Osteoblast (primary cell): ENCODE results near the gene CACHD1. TPM values are rescaled to one million over a fixed set of nuclear protein-coding genes. Genes with fewer than 3 reads are reported as not detected.

Experiments
- DNase-seq: peaks from one replicate; pipeline ENCODE4 v3.0.0; 2011; ENCODE audit warnings: low spot score, mixed read lengths; ENCODE audit not compliant: insufficient read length; ENCODE audit errors: missing footprints
- H2AFZ ChIP-seq: 2 replicates; pipeline ENCODE4 v1.6.0; 2011; ENCODE audit warnings: mild to moderate bottlenecking, low read length
- H3K27ac ChIP-seq: 2 replicates; pipeline ENCODE4 v1.5.1; 2011; ENCODE audit warnings: mild to moderate bottlenecking, low read depth, low read length, moderate library complexity
- H3K27me3 ChIP-seq: 2 replicates; pipeline ENCODE4 v1.6.0; 2012; ENCODE audit warnings: mild to moderate bottlenecking, control low read depth, inconsistent platforms, low read length, moderate library complexity; ENCODE audit not compliant: insufficient read depth
- H3K36me3 ChIP-seq: 2 replicates; pipeline ENCODE4 v1.5.1; 2011; ENCODE audit warnings: mild to moderate bottlenecking, low read length, control low read depth, moderate library complexity; ENCODE audit not compliant: insufficient read depth
- H3K4me1 ChIP-seq: 2 replicates; pipeline ENCODE4 v1.5.1; 2011; ENCODE audit warnings: mild to moderate bottlenecking, low read length, control low read depth, moderate library complexity; ENCODE audit not compliant: insufficient read depth
- H3K4me2 ChIP-seq: 2 replicates; pipeline ENCODE4 v1.6.0; 2011; ENCODE audit warnings: mild to moderate bottlenecking, low read length; ENCODE audit not compliant: insufficient read depth
- H3K4me3 ChIP-seq: fragments of 200-600 bp; sonication (generic); 3 replicates; pipeline ENCODE4 v1.5.1; 2012; ENCODE audit warnings: mild to moderate bottlenecking, low read length, inconsistent platforms; ENCODE audit not compliant: insufficient read depth
- H3K79me2 ChIP-seq: 2 replicates; pipeline ENCODE4 v1.6.0; 2012; ENCODE audit warnings: mild to moderate bottlenecking, low read length, control low read depth, inconsistent platforms; ENCODE audit not compliant: insufficient read depth
- H3K9me3 ChIP-seq: 2 replicates; pipeline ENCODE4 v1.5.1; 2011; ENCODE audit warnings: low read depth, low read length, control low read depth
- H4K20me1 ChIP-seq: 2 replicates; pipeline ENCODE4 v1.6.0; 2012; ENCODE audit warnings: mild to moderate bottlenecking, low read length, control low read depth; ENCODE audit not compliant: insufficient read depth
- total RNA-seq: library from RNA; depleted of rRNA; stranded (reverse); fragments of >200 nt; gene quantifications from 2 replicates; pipeline ENCODE4 v1.2.3, GENCODE V29; 2012
- TF ChIP-seq, protein P1 (sequence below): IDR thresholded peaks from 2 replicates; pipeline ENCODE4 v1.5.1; 2011; ENCODE audit warnings: mild to moderate bottlenecking, low read depth, low read length, moderate library complexity; ENCODE audit errors: extremely low read depth

CACHD1 gene
- total RNA-seq, 1 donor, result 5.1 TPM

DNA sequence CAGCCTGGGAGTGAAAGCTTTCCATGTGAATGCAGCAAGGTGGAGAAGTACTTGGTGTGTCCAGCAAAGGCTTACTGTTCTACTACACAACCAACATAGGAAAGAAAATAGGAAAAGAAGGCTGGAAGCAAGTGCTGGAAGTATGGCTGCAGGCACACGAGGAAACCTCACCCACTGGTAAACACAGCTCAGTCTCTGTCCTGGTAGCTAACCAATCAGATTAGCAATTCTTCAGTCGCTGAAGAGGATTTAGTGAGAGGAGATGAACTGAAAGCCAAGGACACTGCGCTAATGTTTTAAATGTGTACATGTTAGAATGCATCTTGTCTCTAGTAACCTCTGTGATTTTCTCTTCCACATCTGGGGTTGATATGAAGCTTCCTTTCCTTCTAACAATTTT, 36.2 kb upstream of the CACHD1 start:
- Histone ChIP-seq H3K36me3 (no peaks in the 10 kb centered on the region), H3K4me3 (no peak overlapping the region), H3K9me3 (no peaks in the 10 kb centered on the region), H3K27ac (no peak overlapping the region), H4K20me1 (no peaks in the 10 kb centered on the region), H3K27me3 (peaks cover 4% of the 10 kb centered on the region), H3K79me2 (no peaks in the 10 kb centered on the region), H3K4me1 (no peaks in the 10 kb centered on the region), H3K4me2 (no peak overlapping the region), H2AFZ (no peak overlapping the region)
- TF ChIP-seq, protein P1, sequence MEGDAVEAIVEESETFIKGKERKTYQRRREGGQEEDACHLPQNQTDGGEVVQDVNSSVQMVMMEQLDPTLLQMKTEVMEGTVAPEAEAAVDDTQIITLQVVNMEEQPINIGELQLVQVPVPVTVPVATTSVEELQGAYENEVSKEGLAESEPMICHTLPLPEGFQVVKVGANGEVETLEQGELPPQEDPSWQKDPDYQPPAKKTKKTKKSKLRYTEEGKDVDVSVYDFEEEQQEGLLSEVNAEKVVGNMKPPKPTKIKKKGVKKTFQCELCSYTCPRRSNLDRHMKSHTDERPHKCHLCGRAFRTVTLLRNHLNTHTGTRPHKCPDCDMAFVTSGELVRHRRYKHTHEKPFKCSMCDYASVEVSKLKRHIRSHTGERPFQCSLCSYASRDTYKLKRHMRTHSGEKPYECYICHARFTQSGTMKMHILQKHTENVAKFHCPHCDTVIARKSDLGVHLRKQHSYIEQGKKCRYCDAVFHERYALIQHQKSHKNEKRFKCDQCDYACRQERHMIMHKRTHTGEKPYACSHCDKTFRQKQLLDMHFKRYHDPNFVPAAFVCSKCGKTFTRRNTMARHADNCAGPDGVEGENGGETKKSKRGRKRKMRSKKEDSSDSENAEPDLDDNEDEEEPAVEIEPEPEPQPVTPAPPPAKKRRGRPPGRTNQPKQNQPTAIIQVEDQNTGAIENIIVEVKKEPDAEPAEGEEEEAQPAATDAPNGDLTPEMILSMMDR, result no peak
- DNase-seq, result no peak

DNA sequence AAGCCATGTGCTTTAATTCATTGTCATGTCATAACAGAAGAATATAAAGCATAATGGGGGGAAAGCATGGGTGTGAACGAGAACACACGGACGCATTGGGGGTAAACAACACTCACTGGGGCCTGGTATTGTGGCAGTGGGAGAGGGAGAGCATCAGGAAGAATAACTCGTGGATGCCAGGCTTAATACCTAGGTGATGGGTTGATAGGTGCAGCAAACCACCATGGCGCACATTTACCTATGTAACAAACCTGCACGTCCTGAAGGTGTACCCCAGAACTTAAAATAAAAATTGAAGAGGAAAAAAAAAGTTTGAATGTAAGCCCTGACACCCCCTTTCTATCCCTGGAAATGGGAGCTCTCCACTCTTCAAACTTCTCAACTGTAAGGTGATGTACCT, 34.9 kb upstream of the CACHD1 start:
- peaks cover 4% of the 10 kb centered on the region for H3K27me3 ChIP-seq
- DNase-seq, result no peak
- H3K4me3 ChIP-seq, result no peak overlapping the region
- H4K20me1 ChIP-seq, result no peaks in the 10 kb centered on the region
- no peak overlapping the region for H3K27ac ChIP-seq
- no peak overlapping the region for H2AFZ ChIP-seq
- H3K79me2 ChIP-seq, result no peaks in the 10 kb centered on the region
- no peaks in the 10 kb centered on the region for H3K9me3 ChIP-seq
- H3K36me3 ChIP-seq, result no peaks in the 10 kb centered on the region
- H3K4me2 ChIP-seq, result no peak overlapping the region
- H3K4me1 ChIP-seq, result no peaks in the 10 kb centered on the region
- TF ChIP-seq, protein P1, result no peak

DNA sequence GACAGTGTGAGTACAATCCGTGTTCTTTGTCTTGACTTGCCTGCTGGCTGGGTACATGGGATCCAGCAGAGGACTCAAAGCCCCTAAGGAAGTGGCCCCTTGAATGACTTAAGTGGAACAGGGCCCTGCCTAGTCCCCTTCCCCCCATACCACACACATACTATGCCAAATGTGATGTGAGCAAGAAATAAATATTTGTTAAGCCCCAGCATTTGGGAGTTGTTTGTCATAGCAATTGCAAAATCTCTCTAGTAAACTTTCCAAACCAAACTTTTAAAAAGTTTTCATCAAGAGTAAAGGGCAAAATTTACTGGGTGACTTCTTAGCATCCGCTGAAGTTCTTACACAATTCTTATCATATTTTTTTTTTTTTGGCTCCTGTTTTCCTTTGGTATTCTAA, 32.5 kb upstream of the CACHD1 start:
- Histone ChIP-seq H3K4me2 (no peak overlapping the region), H3K9me3 (no peaks in the 10 kb centered on the region), H3K36me3 (no peaks in the 10 kb centered on the region), H3K4me3 (no peak overlapping the region), H2AFZ (no peak overlapping the region), H3K4me1 (no peaks in the 10 kb centered on the region), H3K79me2 (no peaks in the 10 kb centered on the region), H3K27ac (no peak overlapping the region), H3K27me3 (peaks cover 4% of the 10 kb centered on the region), H4K20me1 (no peaks in the 10 kb centered on the region)
- no peak for DNase-seq
- TF ChIP-seq, protein P1, result no peak

DNA sequence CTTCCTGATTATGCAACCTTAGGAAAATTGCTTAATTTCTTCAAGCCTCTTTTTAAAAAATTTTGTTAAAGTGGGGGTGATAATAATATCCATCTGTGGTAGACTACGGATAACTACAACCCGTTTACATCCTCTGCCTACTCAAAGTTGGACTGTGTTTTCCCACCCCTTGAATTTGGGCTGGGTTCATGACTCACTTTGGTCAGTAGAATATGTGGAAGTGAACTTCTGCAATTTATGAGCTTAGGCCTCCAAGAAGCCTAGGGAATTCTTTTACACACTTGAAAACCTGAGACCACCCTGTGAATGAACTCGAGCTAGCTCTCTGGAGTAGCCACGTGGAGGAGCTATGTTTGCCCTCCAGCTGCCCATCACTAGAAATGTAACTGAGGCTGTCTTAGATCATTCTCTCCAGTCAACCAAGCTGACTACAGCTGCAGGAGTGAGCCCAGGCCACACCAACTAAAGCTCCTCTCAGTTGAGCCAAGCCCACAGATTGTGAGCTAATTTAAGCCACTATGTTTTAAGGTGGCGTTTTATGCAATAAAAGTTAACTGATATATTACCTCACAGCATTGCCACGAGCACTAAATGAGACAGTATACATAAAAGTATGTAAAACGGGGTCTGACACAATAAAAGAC, 29.6 kb upstream of the CACHD1 start:
- H2AFZ ChIP-seq, result no peak overlapping the region
- H3K36me3 ChIP-seq, result no peaks in the 10 kb centered on the region
- no peak for DNase-seq
- H3K9me3 ChIP-seq, result no peaks in the 10 kb centered on the region
- H3K27ac ChIP-seq, result no peak overlapping the region
- H3K27me3 ChIP-seq, result peaks cover 4% of the 10 kb centered on the region
- H3K4me3 ChIP-seq, result no peak overlapping the region
- TF ChIP-seq, protein P1, result no peak
- H4K20me1 ChIP-seq, result no peaks in the 10 kb centered on the region
- H3K4me2 ChIP-seq, result no peak overlapping the region
- no peaks in the 10 kb centered on the region for H3K79me2 ChIP-seq
- H3K4me1 ChIP-seq, result no peaks in the 10 kb centered on the region
